Measurements from ENCODE around the gene EXTL2. TPM values are rescaled to one million over a fixed set of nuclear protein-coding genes. Genes with fewer than 3 reads are reported as not detected.

The EXTL2 gene
- total RNA-seq, 1 experiment from 2014 or later, result 37.9 TPM

Other genes with a start within 250 kb of the EXTL2 start
- 0.07 TPM in 1 of 2 replicates, not detected in the other for gene VCAM1, start 175.1 kb downstream of the EXTL2 start, total RNA-seq (2021)
- gene SLC30A7, start 1.2 kb upstream of the EXTL2 start, total RNA-seq (2021), result 25.6 and 26.6 TPM in 2 replicates
- gene DPH5, start 130.9 kb upstream of the EXTL2 start, total RNA-seq (2021), result 49.4 and 51.7 TPM in 2 replicates